Kidney (tissue), 22 donors: Measurements from ENCODE around the gene ALG3. TPM values are rescaled to one million over a fixed set of nuclear protein-coding genes. Genes with fewer than 3 reads are reported as not detected.
A peak's percentile ranks its signal among the peaks of the same experiment; 100 is the strongest.

Experiments used
- DNase-seq, 5 donors: peaks; one replicate each; pipeline ENCODE4 v3.0.0-alpha.2; 2013 to 2020
- FAIRE-seq: peaks from 2 replicates; lab custom pipeline; 2012; peaks lifted over from hg19 to GRCh38; lab: Jason Lieb, UNC
- H3K27ac ChIP-seq, 2 donors: one replicate each; pipeline ENCODE4 v1.7.0; 2013; ENCODE audit warnings: low read depth in 2 of 2, low read length in 2 of 2, inconsistent platforms in 1 of 2
- H3K27me3 ChIP-seq: one replicate; pipeline ENCODE4 v1.7.1; 2013; ENCODE audit warnings: low read length, inconsistent platforms; ENCODE audit not compliant: control insufficient read depth, insufficient read depth
- H3K36me3 ChIP-seq, 3 donors: one replicate each; pipeline versions ENCODE4 v1.7.0 to v1.7.1; 2013; ENCODE audit warnings: low read length in 3 of 3, control low read depth in 1 of 3, inconsistent platforms in 1 of 3; ENCODE audit not compliant: insufficient read depth in 3 of 3, control insufficient read depth in 2 of 3
- H3K4me1 ChIP-seq, 3 donors: one replicate each; pipeline versions ENCODE4 v1.7.0 to v1.7.1; 2013; ENCODE audit warnings: low read length in 3 of 3, inconsistent platforms in 1 of 3, low read depth in 1 of 3; ENCODE audit not compliant: control insufficient read depth in 2 of 3, insufficient read depth in 2 of 3
- H3K4me3 ChIP-seq, 3 donors: one replicate each; pipeline versions ENCODE4 v1.7.0 to v1.8.1; 2013; ENCODE audit warnings: low read length in 3 of 3, control low read depth in 1 of 3, inconsistent platforms in 1 of 3
- H3K9ac ChIP-seq, 3 donors: one replicate each; pipeline versions ENCODE4 v1.7.0 to v1.7.1; 2013; ENCODE audit warnings: low read length in 3 of 3, control low read depth in 1 of 3, inconsistent platforms in 1 of 3
- H3K9me3 ChIP-seq, 3 donors: one replicate each; pipeline versions ENCODE4 v1.7.0 to v1.7.1; 2013; ENCODE audit warnings: low read length in 3 of 3, control low read depth in 1 of 3, inconsistent platforms in 1 of 3; ENCODE audit not compliant: control insufficient read depth in 2 of 3, insufficient read depth in 1 of 3
- CTCF ChIP-seq: IDR thresholded peaks from 3 replicates; pipeline ENCODE4 v1.5.1; 2012; ENCODE audit warnings: mild to moderate bottlenecking, moderate library complexity, borderline replicate concordance; ENCODE audit not compliant: insufficient read depth; ENCODE audit errors: extremely low read depth
- intact Hi-C: fragments of 100-400 bp; cut with DNase I; formaldehyde crosslinking; loops from one replicate; pipeline ENCODE4 v1.11.1; 2022
- long read RNA-seq, 10 donors: library from polyadenylated mRNA in 1 of 10; unstranded in 1 of 10; transcript quantifications; one replicate each; pipeline ENCODE4 v2.0.0 and lab custom pipeline, GENCODE V29; 2021 to 2026
- polyA plus RNA-seq: library from polyadenylated mRNA; stranded (reverse); fragments of 350-450 nt; fragmentation: Illumina TruSeq; extraction: RNeasy Lipid Tissue Mini Kit (QIAGEN cat#74804); gene quantifications from one replicate; pipeline ENCODE4 v1.2.3, GENCODE V29; 2014; ENCODE audit warnings: low read depth, low replicate concordance; ENCODE audit not compliant: insufficient read depth
- total RNA-seq: library from RNA; stranded (reverse); fragmentation: NEBNext Ultra II Directional; extraction: Animal tissue kit (Norgen Biotek cat#: 25700); gene quantifications from one replicate; pipeline ENCODE4 v1.2.1, GENCODE V29; 2021
- donor health status: control.
- donor health status: control.
- donor health status: control.
- donor health status: control.
- donor health status: control.
- donor health status: DM: yes; HTN: yes; CAD: no.
- donor health status: Normal renal cell carcinoma (clear cell type).

Gene ALG3
- total RNA-seq = 33.6 TPM
- 39.8 TPM for polyA plus RNA-seq
- long read RNA-seq, donor 1, partial matches to known transcripts = 0 of 5 reads
- long read RNA-seq, donor 1, other reads (novel, unspliced or antisense) = 0 of 5 reads
- long read RNA-seq, donor 2, transcript ALG3-201 (9 exons, 1,528 nt) = major isoform, 8 of 10 reads
- long read RNA-seq, donor 2, partial matches to known transcripts = 0 of 10 reads
- long read RNA-seq, donor 2, other reads (novel, unspliced or antisense) = 0 of 10 reads
- long read RNA-seq, donor 3, transcript ALG3-201 (9 exons, 1,528 nt) = major isoform, 12 of 21 reads
- long read RNA-seq, donor 3, partial matches to known transcripts = 5 of 21 reads
- long read RNA-seq, donor 3, other reads (novel, unspliced or antisense) = 0 of 21 reads
- long read RNA-seq, donor 4, transcript ALG3-201 (9 exons, 1,528 nt) = major isoform, 9 of 12 reads
- long read RNA-seq, donor 4, partial matches to known transcripts = 0 of 12 reads
- long read RNA-seq, donor 4, other reads (novel, unspliced or antisense) = 0 of 12 reads
- long read RNA-seq, donor 5, partial matches to known transcripts = 0 of 1 reads
- long read RNA-seq, donor 5, other reads (novel, unspliced or antisense) = 0 of 1 reads
- long read RNA-seq, donor 6, transcript ALG3-201 (9 exons, 1,528 nt) = major isoform, 8 of 31 reads
- long read RNA-seq, donor 6, transcript ALG3-213 (2 exons, 995 nt) = minor isoform, 5 of 31 reads
- long read RNA-seq, donor 6, partial matches to known transcripts = 17 of 31 reads
- long read RNA-seq, donor 6, other reads (novel, unspliced or antisense) = 0 of 31 reads
- long read RNA-seq, donor 7, transcript ALG3-201 (9 exons, 1,528 nt) = major isoform, 17 of 31 reads
- long read RNA-seq, donor 7, partial matches to known transcripts = 1 of 31 reads
- long read RNA-seq, donor 7, other reads (novel, unspliced or antisense) = 13 of 31 reads
- long read RNA-seq, donor 8, transcript ALG3-201 (9 exons, 1,528 nt) = major isoform, 5 of 14 reads
- long read RNA-seq, donor 8, partial matches to known transcripts = 5 of 14 reads
- long read RNA-seq, donor 8, other reads (novel, unspliced or antisense) = 0 of 14 reads
- long read RNA-seq, donor 9, partial matches to known transcripts = 0 of 3 reads
- long read RNA-seq, donor 9, other reads (novel, unspliced or antisense) = 0 of 3 reads
- long read RNA-seq, donor 10, partial matches to known transcripts = 0 of 6 reads
- long read RNA-seq, donor 10, other reads (novel, unspliced or antisense) = 0 of 6 reads

GRCh38 chr3:184248454-184249411 lies at the start of gene ALG3:
Gene ALG3, minus strand, starts transcription at chr3:184248962. Its CDS starts 22 bp downstream, at chr3:184248940.
- Histone ChIP-seq H3K27ac (peak within 1 kb of the TSS; percentile 26 to 53), H3K36me3 (peaks cover 0 to 13% (median 6%) of the 10 kb centered on the region in 3 donors), H3K27me3 (no peaks in the 10 kb centered on the region), H3K4me3 (peak within 1 kb of the TSS; percentile 74 to 100 (median 94)), H3K4me1 (peaks cover 0 to 9% (median 6%) of the 10 kb centered on the region in 3 donors), H3K9ac (peak within 1 kb of the TSS; percentile 86 to 90 (median 87)), H3K9me3 (no peaks in the 10 kb centered on the region)
- FAIRE-seq (no peak), DNase-seq (peak; percentile 87 to 94 (median 92))
- intact Hi-C loops = no loop called here
- TF ChIP-seq CTCF = no peak

GRCh38 chr3:184296616-184297015 lies 47.9 kb upstream of the ALG3 start:
- intact Hi-C loops = no loop called here
- Histone ChIP-seq H3K4me3 (no peak overlapping the region), H3K36me3 (peaks cover 3 to 12% (median 10%) of the 10 kb centered on the region in 3 donors), H3K27me3 (no peaks in the 10 kb centered on the region), H3K9me3 (no peaks in the 10 kb centered on the region), H3K4me1 (peaks cover 3 to 10% (median 5%) of the 10 kb centered on the region in 3 donors), H3K27ac (no peak overlapping the region), H3K9ac (no peak overlapping the region)
- FAIRE-seq (no peak), DNase-seq (no peak)
- TF ChIP-seq CTCF = no peak

GRCh38 chr3:184295771-184296170 lies 47.0 kb upstream of the ALG3 start:
- no peak for DNase-seq
- intact Hi-C loops = no loop called here

More at GRCh38 chr3:184295771-184296170, 47.0 kb upstream of the ALG3 start:
- Histone ChIP-seq H3K27ac (no peak overlapping the region), H3K9ac (no peak overlapping the region), H3K4me1 (peaks cover 3 to 10% (median 5%) of the 10 kb centered on the region in 3 donors), H3K27me3 (no peaks in the 10 kb centered on the region), H3K36me3 (peaks cover 3 to 6% (median 6%) of the 10 kb centered on the region in 3 donors), H3K4me3 (no peak overlapping the region), H3K9me3 (no peaks in the 10 kb centered on the region)
- no peak for TF ChIP-seq CTCF
- no peak for FAIRE-seq
